ENCODE data around the gene SLC41A3.
"Not testable (repeated sequence)": the region's sequence is repeated elsewhere in the genome, so short reads cannot be mapped to it uniquely, and the experiment has no call there.

Gene SLC41A3

GRCh38 chr3:125958511-125959316 lies 125.2 kb downstream of the SLC41A3 start:
- no peak for DNase-seq (ENCODE audit: low read depth in 2 of 2)

- no peak for DNase-seq (ENCODE audit: low read depth in 2 of 2)
These were observed 126.0 kb downstream of the SLC41A3 start for GRCh38 chr3:125957674-125958510.

GRCh38 chr3:125957020-125957419 lies 126.9 kb downstream of the SLC41A3 start:
- not testable (repeated sequence) for DNase-seq (ENCODE audit: low read depth in 2 of 2)
